GM19468 (cell line): Measurements from ENCODE around the gene TOR1A.
"Not testable (repeated sequence)": the region's sequence is repeated elsewhere in the genome, so short reads cannot be mapped to it uniquely, and the experiment has no call there.

ENCODE experiments used
- ATAC-seq: cut with Tn5 transposase; IDR thresholded peaks from one replicate; pipeline ENCODE4 v1.9.1; 2021; ENCODE audit warnings: mild to moderate bottlenecking, moderate library complexity, moderate number of reproducible peaks; ENCODE audit not compliant: unreplicated experiment; ENCODE audit errors: extremely low read depth

The TOR1A gene

DNA sequence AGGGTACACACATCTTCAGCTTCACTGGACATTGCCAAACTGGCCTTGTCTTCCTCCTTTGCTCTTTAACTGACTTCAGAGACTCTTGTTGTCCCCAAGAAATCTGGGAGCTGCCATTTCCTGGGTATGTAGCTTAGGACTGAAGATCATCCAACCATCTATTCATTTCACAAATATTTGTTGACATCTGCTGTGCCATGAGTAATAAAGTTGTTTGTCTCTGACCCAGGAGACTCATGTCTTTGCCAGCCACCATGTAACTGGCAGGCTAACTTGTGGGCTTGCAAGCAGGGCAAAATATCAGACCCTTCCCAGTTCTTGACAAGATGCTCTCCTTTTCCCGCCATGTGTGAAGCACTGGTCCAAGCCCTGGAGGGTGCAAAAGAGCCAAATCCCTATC is 38.1 kb downstream of the TOR1A start:
- no peak for ATAC-seq

DNA sequence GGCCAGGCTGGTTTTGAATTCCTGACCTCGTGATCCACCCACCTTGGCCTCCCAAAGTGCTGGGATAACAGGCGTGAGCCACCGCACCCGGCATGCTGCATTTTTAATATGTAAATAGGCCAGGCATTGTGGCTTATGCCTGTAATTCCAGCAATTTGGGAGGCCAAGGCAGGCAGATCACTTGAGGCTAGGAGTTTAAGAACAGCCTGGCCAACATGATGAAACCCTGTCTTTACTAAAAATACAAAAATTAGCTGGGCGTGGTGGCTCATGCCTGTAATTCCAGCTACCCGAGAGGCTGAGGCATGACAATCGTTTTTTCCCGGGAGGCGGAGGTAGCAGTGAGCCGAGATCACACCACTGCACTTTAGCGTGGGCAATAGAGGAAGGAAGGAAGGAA is 39.0 kb downstream of the TOR1A start:
- not testable (repeated sequence) for ATAC-seq

DNA sequence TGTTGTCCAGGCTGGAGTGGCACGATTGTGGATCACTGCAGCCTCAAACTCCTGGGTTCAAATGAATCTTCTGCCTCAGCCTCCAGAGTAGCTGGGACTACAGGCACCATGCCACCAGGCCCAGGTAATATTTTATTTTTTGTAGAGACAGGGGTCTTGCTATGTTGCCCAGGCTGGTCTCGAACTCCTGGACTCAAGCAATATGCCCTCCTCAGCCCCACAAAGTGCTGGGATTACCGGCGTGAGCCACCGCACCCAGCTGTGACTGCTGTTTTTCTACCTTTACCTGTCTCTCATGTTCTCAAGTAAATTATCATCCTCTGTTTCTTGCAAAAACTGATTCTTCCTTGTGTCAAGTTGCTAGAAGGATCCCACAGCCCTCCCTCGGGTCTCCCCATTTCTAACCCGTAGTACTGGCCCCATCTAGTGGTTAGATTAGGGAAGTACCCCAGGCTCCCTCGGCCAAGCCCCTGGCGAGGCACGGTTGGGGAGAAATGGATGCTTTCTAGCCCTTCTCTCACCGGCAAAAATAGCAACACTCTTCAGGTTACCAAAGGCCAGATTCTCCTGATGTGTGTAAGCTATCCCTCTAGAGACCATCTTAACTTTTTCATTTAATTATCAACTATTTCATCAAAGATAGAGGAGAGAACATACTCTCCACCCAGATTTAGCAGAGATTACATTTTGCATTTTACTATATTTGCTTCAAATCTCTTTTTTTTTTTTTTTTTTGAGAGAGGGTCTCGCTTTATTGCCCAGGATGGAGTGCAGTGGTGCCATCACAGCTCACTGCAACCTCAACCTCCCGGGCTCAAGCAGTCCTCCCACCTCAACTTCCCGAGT is 40.2 kb downstream of the TOR1A start:
- no peak for ATAC-seq

DNA sequence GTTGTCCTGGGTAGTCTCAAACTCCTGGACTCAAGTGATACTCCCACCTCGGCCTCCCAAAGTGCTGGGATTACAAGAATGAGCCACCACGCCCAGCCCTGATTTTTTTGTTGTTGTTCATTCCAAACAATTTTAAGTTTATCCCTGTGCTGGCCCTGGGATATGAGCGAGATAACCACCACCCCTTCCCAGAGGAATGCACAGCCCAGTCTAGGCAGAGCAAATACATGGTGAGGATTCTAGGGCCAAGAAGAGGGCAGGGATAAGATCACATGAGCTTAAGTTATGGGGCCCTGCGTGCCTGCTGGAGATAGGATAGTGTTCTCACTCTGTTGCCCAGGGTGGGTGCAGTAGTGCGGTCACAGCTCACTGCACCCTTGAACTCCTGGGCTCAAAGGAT is 42.0 kb downstream of the TOR1A start:
- ATAC-seq = no peak

DNA sequence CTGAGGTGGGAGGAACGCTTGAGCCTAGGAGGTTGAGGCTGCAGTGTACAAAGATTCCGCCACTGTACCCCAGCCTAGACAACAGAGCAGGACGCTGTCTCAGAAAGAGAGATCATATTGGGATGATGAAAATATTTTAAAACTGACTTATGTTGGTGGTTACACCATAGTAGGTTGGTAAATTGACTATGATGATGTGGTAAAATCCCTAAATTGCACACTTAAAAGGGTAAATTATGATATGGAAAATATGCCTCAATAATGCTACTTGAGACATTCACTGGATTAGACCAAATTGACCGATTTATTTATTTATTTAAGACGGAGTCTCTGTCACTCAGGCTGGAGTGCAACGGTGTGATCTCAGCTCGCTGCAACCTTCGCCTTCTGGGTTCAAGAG is 42.8 kb downstream of the TOR1A start:
- ATAC-seq = no peak

DNA sequence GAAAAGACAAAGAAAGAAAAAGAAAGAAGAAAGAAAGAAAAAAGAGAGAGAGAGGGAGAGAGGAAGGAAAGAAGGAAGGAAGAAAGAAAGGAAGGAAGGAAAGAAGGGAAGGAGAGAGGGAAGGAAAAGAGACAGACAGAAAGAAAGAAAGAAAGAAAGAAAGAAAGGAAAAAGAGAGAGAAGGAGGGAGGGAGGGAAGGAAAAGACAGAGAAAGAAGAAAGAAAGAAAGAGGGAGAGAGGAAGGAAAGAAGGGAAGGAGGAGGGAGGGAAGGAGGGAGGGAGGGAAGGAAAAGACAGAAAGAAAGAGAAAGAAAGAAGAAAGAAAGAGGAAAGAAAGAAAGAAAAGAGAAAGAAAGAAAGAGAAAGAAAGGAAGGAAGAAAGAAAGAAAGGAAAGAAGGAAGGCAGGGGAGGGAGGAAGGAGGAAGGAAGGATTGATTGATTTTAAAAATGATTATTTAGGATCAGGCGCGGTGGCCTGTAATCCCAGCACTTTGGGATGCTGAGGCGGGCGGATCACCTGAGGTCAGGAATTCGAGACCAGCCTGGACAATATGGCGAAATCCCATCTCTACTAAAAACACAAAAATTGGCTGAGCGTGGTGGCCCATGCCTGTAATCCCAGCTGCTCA is 44.3 kb downstream of the TOR1A start:
- no peak for ATAC-seq

DNA sequence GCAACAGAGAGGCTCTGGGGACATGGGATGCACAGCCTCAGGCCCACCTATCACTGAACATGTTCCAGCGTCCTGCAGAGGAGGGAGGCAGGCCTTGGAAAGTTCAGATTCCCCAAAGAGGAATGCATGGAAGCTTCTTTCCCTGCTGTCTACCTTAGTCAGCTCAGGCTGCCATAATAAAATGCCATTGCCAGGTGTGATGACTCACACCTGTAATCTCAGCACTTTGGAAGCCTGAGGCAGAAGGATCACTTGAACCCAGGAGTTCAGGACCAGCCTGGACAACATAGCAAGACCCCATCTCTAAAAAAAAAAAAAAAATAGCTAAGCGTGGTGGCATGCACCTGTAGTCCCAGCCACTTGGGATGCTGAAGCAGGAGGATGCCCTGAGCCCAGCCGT is 45.5 kb downstream of the TOR1A start:
- no peak for ATAC-seq

DNA sequence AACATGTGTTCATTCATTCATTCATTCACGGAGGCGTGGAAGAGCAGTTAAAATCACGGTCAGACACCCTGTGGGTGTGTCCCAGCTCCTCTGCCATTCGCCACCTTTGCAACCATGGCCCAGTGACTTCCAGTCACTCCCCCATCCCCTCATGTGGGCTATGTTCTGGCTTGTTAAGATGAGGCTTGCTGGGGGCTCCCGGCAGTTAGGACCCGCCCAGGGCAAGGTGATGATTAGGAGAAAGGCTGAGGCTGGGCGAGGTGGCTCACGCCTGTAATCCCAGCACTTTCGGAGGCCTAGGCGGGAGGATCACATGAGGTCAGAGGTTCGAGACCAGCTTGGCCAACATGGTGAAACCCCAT is 46.2 kb downstream of the TOR1A start:
- no peak for ATAC-seq

DNA sequence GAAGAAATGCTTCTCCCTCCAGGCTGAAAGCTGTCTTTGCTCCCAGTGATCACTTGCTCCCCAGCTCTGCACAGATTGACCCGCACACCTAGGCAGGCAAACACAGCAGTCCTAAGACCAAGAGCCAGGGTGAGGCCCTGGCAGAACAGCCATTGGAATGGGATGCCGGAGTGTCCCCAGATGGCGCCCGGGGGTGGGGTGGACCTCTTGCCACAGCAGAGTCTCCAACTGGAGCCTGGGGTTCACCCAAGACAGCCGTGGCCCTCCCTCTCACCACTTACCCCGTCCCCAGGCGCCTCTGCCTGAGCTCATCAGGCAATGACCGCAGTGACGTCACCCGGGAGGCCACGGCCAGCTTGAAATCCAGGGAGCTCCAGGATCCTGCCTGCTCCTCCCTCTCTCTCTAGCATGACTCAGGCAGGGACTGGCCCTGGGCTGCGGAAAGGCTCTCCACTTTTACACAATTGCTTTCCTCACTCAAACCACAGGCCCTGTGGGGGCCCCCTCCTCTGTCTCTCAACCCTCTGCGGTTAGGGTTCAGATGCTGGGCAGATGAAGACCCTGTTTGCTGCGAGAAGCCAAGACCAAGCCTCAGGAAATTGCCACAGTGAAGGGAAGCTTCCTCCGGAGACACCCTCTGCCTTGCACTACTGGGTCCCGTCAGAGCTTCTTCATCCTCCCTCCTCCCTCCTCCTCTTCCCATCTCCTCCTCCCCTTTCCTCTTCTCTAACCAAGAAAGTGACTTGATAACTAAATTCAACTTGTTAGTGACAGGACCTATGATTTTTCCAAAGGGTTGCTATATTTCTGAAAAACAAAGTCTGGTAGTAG is 46.8 kb downstream of the TOR1A start:
- ATAC-seq = no peak

DNA sequence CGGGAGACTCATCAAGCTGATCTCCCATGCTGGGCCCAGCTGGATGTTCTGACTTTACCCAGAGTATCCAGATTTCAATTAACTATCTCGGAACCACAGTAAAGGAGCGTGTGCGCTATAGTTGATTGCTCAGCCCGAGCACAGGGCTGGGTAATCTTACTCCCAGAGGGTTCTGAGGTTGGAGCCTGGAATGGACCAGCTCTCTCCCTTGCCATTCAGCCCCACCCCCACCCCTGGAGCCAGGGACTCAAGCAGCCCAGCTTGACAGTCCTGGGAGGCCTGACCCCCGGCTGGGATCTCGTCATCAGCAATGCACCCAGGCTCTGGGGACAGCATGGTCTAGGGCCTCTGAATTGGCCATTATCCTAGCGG is 47.4 kb downstream of the TOR1A start:
- ATAC-seq = no peak

DNA sequence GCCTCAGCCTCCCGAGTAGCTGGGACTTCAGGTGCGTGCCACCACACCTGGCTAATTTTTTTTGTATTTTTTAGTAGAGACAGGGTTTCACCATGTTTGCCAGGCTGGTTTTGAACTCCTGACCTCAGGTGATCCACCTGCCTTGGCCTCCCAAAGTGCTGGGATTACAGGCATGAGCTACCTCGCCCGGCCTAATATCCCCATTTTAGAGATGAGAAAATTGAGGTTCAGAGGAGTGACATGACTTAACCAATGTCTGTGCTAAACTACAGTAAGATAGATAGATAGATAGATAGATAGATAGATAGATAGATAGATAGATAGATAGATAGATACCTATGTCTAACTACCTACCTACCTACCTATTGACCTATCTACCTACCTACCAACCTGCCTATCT is 47.8 kb downstream of the TOR1A start:
- ATAC-seq = not testable (repeated sequence)

DNA sequence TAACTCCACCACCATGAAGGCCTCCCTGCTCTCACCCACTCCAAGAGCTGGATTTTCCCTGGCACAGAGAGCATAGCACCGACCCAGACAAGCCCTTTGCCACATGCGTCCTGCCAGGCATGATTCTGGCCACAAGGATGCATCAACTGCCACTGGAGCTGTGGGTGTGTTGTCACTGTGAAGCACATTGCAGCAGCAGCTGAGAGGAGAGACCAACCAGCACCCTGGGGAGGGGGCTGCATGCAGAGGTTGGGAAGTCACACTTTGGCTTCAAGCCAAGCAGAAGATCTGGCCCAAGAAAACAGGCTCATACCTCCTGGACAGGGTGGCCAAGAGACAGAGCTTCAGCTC is 48.5 kb downstream of the TOR1A start:
- ATAC-seq = no peak

DNA sequence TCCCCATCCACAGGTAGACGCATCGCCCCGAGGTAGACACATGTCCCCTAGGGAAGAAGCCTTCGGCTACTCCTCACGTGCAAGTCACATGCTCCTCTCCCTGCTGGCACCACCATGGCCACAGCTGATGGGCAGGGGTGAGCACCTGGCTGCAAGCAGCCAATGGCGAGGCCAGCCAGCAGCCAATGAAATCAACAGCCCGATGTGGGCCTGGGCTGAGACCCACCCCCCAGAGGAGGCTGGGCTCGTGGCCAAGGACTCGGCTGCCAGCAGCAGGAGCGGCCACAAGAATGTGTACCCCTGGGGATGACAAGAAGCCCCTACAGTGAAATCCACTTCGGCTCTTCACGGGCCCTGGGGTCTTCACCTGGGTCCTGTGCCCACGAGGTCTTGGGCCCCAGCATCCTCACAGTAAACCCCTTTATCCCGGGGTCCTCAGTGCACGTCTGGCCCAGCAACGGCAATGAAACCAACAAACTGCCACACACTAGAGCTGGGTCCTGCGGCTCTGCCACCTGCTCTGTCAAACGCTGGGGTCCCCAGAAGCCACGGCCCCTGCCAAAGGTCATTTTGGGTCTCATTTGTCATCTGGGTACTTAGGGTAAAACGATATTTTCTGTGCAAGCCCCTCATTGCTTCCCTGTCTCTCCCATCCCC is 49.0 kb downstream of the TOR1A start:
- no peak for ATAC-seq

DNA sequence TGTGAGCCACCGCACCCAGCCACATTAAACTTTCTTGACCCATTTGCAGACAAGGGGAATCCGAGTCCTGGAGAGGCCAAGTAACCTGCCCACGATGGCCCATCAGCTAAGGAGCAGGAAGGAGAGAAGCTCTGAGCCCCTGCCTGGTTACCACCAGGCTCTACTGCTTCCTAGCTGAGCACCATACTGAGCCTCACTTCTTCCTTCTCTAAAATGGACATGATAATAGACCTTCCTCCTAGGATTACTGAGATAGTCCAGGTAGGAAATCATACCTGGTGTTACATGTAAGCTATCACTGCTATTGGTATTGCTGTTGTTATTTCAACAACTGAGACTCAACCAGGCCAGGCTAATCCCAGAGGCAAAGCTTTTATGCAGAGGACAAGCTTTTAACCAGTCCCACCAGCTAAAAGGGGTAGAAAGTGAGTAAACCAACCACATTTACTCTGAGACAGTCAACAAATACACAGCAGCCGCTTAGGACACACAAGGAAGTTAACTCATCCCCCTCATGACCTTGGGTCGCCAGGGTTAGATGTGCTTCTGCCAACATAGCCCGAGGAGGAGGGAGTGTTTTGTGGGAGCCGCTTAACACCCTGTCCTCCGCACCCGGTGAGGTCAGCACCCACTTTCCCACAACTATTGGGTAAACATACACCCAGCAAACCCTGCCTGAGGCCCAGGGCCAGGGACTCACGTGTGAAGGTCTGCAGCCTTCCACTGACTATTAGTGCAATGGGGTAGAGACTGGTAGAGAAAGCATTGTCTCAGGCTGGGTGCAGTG is 50.5 kb downstream of the TOR1A start:
- ATAC-seq = no peak

DNA sequence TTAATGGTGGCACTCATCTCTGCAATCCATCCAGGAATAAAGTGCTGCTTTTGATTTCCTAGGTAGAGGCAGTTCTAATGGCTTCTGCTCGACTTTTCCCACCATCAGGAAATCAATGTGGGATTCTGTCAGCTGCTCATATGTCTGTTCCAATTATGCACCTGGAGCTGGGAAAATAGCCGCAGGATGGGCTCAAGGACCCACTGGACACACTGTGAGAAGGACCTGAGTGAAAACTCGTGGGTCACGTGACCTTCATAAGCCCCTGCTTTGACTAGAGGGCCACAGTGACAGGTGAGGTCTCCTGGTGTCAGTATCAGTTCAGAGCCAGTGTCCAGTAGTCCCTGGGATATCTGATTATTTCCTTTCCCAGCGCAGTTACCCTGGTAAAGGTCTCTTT is 53.2 kb downstream of the TOR1A start:
- no peak for ATAC-seq

DNA sequence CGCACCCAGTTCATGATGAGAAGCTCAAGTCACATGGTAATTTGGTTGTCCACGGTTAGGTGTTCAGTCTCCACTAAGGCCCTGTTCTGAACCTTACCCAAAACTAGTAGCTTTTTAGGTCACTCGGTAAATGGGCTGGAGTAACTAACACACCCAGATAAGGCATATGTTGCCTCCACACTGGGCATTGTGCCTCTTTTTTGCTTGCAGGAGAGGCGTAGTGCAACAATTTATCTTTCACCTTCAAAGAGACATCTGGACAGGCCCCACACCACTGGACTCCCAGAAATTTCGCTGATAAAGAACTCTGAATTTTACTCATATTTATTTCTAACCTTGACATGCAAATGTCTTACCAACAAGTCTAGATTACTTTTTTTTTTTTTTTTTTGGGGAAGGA is 54.3 kb downstream of the TOR1A start:
- no peak for ATAC-seq

DNA sequence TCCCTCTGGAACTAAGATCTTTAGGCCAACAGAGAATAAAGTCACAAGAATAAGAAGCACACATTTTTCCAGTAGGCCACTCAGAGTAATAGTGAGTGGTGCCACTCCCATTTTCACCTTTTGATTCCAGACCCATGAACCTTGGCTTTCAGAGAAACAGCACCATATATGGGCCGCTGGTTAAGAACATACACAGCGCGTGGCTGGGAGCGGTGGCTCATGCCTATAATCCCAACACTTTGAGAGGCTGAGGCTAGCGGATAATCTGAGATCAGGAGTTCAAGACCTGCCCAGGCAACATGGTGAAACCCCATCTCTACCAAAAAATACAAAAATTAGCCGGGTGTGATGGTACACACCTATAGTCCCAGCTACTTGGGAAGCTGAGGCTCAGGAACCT is 55.5 kb downstream of the TOR1A start:
- no peak for ATAC-seq

DNA sequence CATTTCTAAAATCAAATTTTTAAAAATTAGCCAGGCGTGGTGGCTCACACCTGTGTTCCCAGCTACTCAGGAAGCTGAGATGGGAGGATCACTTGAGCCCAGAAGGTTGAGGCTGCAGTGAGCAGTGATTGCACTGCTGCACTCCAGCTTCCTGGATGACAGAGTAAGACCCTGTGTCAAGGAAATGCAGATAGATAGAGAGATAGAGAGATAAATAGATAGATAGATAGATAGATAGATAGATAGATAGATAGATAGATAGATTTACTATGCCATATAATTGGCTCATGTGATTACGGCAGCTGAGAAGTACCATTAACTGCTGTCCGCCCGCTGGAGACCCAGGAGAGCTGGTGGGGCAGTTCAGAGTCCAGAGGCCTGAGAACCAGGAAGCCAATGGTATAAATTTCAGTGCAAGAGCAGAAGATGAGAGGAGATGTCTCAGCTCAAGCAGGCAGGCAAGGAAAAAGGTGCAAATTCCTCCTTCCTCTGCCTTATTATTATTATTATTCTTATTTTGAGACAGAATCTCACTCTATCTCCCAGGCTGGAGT is 58.1 kb downstream of the TOR1A start:
- ATAC-seq = no peak

DNA sequence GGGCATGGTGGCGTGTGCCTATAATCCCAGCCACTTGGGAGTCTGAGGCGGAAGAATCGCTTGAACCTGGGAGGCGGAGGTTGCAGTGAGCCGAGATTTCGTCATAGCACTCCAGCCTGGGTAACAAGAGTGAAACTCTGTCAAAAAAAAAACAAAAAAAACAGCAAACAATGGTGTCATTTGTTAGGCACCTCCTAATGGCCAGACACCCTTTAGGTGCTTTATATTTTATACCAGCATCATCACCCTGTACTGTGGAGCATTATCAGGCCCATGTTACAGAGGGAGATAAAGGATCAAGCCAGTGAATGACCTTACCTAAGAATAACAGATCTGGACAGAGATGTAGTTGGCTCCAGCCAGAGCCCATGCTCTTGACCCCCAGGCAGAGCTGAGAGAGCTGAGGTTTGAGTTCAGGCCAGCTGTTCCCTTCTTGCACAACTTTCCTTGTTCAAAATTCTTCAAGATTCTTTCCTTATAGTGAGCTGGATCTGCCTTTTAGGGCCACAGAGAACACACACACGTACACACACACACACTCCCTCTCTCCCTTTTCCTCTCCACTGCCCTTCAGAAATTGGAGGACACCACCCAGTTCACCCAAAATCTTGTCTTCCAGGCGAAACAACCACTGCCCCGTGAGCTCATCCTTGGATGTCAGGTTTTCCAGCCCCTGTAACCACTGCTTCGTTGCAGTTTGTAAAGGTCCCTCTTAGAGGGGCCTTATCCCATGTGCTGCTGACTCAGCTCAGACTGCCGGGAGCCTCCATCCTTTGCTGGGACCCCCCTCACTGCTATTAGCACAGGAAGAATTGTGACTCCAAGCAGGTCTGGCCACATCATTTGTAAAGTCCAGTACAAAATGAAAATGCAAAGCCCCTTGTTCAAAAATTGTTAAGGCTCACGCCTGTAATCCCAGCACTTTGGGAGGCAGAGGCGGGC is 60.7 kb downstream of the TOR1A start:
- ATAC-seq = no peak
